ENCODE results near the gene PRPF8. TPM values are rescaled to one million over a fixed set of nuclear protein-coding genes. Genes with fewer than 3 reads are reported as not detected.
A peak's percentile ranks its signal among the peaks of the same experiment; 100 is the strongest.

The PRPF8 gene
- total RNA-seq, 2 donors from 2014 or later: 332 to 390 TPM

- DNase-seq (no peak), ATAC-seq (replicated peaks in 1 of 2) (no peak)
- Mint-ChIP-seq H3K4me1 (ENCODE audit: low read depth) (peaks cover 26% of the 10 kb centered on the region), H3K4me3 (no peak overlapping the region), H3K27ac (no peak overlapping the region), H3K27me3 (ENCODE audit: low read depth) (no peaks in the 10 kb centered on the region), H3K9me3 (no peaks in the 10 kb centered on the region), H3K36me3 (ENCODE audit: insufficient read depth in 2 of 2) (no peaks in the 10 kb centered on the region)
These were observed 43.6 kb downstream of the PRPF8 start for GRCh38 chr17:1641065-1641403.

- Mint-ChIP-seq H3K27me3 (ENCODE audit: low read depth) (no peaks in the 10 kb centered on the region), H3K36me3 (ENCODE audit: insufficient read depth in 2 of 2) (no peaks in the 10 kb centered on the region), H3K9me3 (no peaks in the 10 kb centered on the region), H3K4me1 (ENCODE audit: low read depth) (peaks cover 20% of the 10 kb centered on the region), H3K27ac (no peak overlapping the region), H3K4me3 (no peak overlapping the region)
- DNase-seq (no peak), ATAC-seq (replicated peaks in 1 of 2) (no peak)
These were observed 44.2 kb downstream of the PRPF8 start for GRCh38 chr17:1640329-1641064.

GRCh38 chr17:1639549-1640180 is 45.0 kb downstream of the PRPF8 start:
- H3K36me3 Mint-ChIP-seq (ENCODE audit: insufficient read depth in 2 of 2): no peaks in the 10 kb centered on the region
- no peak overlapping the region for H3K4me3 Mint-ChIP-seq
- no peaks in the 10 kb centered on the region for H3K9me3 Mint-ChIP-seq
- ATAC-seq (replicated peaks in 1 of 2) (no peak), DNase-seq (no peak)
- no peaks in the 10 kb centered on the region for H3K27me3 Mint-ChIP-seq (ENCODE audit: low read depth)
- no peak overlapping the region for H3K27ac Mint-ChIP-seq
- peaks cover 12% of the 10 kb centered on the region for H3K4me1 Mint-ChIP-seq (ENCODE audit: low read depth)

GRCh38 chr17:1638624-1639300 is 45.9 kb downstream of the PRPF8 start:
- Mint-ChIP-seq H3K9me3 (no peaks in the 10 kb centered on the region), H3K4me3 (no peak overlapping the region), H3K36me3 (ENCODE audit: insufficient read depth in 2 of 2) (no peaks in the 10 kb centered on the region), H3K27ac (no peak overlapping the region), H3K27me3 (ENCODE audit: low read depth) (no peaks in the 10 kb centered on the region), H3K4me1 (ENCODE audit: low read depth) (peaks cover 3% of the 10 kb centered on the region)
- ATAC-seq (replicated peaks in 1 of 2) (no peak), DNase-seq (no peak)

GRCh38 chr17:1638171-1638590 is 46.5 kb downstream of the PRPF8 start:
- Mint-ChIP-seq H3K9me3 (no peaks in the 10 kb centered on the region), H3K4me3 (no peak overlapping the region), H3K27me3 (ENCODE audit: low read depth) (no peaks in the 10 kb centered on the region), H3K4me1 (ENCODE audit: low read depth) (peaks cover 3% of the 10 kb centered on the region), H3K36me3 (ENCODE audit: insufficient read depth in 2 of 2) (no peaks in the 10 kb centered on the region), H3K27ac (no peak overlapping the region)
- DNase-seq (no peak), ATAC-seq (replicated peaks in 1 of 2) (no peak)

- peaks cover 2% of the 10 kb centered on the region for H3K27me3 Mint-ChIP-seq (ENCODE audit: low read depth)
- no peak overlapping the region for H3K4me3 Mint-ChIP-seq
- no peak overlapping the region for H3K27ac Mint-ChIP-seq
- no peaks in the 10 kb centered on the region for H3K9me3 Mint-ChIP-seq
- no peak for ATAC-seq (replicated peaks in 1 of 2)
- DNase-seq: no peak
- no peaks in the 10 kb centered on the region for H3K36me3 Mint-ChIP-seq (ENCODE audit: insufficient read depth in 2 of 2)
- H3K4me1 Mint-ChIP-seq (ENCODE audit: low read depth): peaks cover 3% of the 10 kb centered on the region
These were observed 47.9 kb downstream of the PRPF8 start for GRCh38 chr17:1636732-1637285.

GRCh38 chr17:1635675-1636465 is 48.8 kb downstream of the PRPF8 start:
- DNase-seq (no peak), ATAC-seq (replicated peaks in 1 of 2) (no peak)
- Mint-ChIP-seq H3K4me3 (no peak overlapping the region), H3K36me3 (ENCODE audit: insufficient read depth in 2 of 2) (no peaks in the 10 kb centered on the region), H3K27ac (no peak overlapping the region), H3K27me3 (ENCODE audit: low read depth) (peaks cover 8% of the 10 kb centered on the region), H3K4me1 (ENCODE audit: low read depth) (peaks cover 2% of the 10 kb centered on the region), H3K9me3 (no peaks in the 10 kb centered on the region)

GRCh38 chr17:1634841-1635650 is 49.6 kb downstream of the PRPF8 start:
- no peaks in the 10 kb centered on the region for H3K36me3 Mint-ChIP-seq (ENCODE audit: insufficient read depth in 2 of 2)
- peaks cover 10% of the 10 kb centered on the region for H3K4me1 Mint-ChIP-seq (ENCODE audit: low read depth)
- no peak overlapping the region for H3K4me3 Mint-ChIP-seq
- no peak for ATAC-seq (replicated peaks in 1 of 2)
- H3K27me3 Mint-ChIP-seq (ENCODE audit: low read depth): peaks cover 16% of the 10 kb centered on the region
- DNase-seq: no peak
- H3K9me3 Mint-ChIP-seq: no peaks in the 10 kb centered on the region
- no peak overlapping the region for H3K27ac Mint-ChIP-seq

GRCh38 chr17:1630662-1631061 is 54.0 kb downstream of the PRPF8 start:
- Mint-ChIP-seq H3K9me3 (no peaks in the 10 kb centered on the region), H3K4me3 (peak overlapping the region; percentile 67 to 98), H3K27me3 (ENCODE audit: low read depth) (peaks cover 35% of the 10 kb centered on the region), H3K27ac (no peak overlapping the region), H3K36me3 (ENCODE audit: insufficient read depth in 2 of 2) (peaks cover 0 to 2% of the 10 kb centered on the region in 2 donors), H3K4me1 (ENCODE audit: low read depth) (peaks cover 27% of the 10 kb centered on the region)
- DNase-seq (no peak), ATAC-seq (replicated peaks in 1 of 2) (no peak)

GRCh38 chr17:1629504-1630310 is 55.0 kb downstream of the PRPF8 start:
- peak overlapping the region; percentile 67 to 98 for H3K4me3 Mint-ChIP-seq
- H3K9me3 Mint-ChIP-seq: no peaks in the 10 kb centered on the region
- no peak overlapping the region for H3K27ac Mint-ChIP-seq
- peaks cover 0 to 2% of the 10 kb centered on the region in 2 donors for H3K36me3 Mint-ChIP-seq (ENCODE audit: insufficient read depth in 2 of 2)
- H3K27me3 Mint-ChIP-seq (ENCODE audit: low read depth): peaks cover 38% of the 10 kb centered on the region
- peak; percentile 44 to 52 for ATAC-seq (replicated peaks in 1 of 2)
- peaks cover 27% of the 10 kb centered on the region for H3K4me1 Mint-ChIP-seq (ENCODE audit: low read depth)
- peak; percentile 89 to 90 for DNase-seq

- no peaks in the 10 kb centered on the region for H3K9me3 Mint-ChIP-seq
- peak overlapping the region; percentile 97 to 98 for H3K4me3 Mint-ChIP-seq
- ATAC-seq (replicated peaks in 1 of 2) (peak; percentile 83 to 85), DNase-seq (peak; percentile 87 to 90)
- H3K27ac Mint-ChIP-seq: peak overlapping the region; percentile 41
- H3K36me3 Mint-ChIP-seq (ENCODE audit: insufficient read depth in 2 of 2): peaks cover 0 to 2% of the 10 kb centered on the region in 2 donors
- H3K27me3 Mint-ChIP-seq (ENCODE audit: low read depth): peaks cover 38% of the 10 kb centered on the region
- peaks cover 27% of the 10 kb centered on the region for H3K4me1 Mint-ChIP-seq (ENCODE audit: low read depth)
These were observed 55.7 kb downstream of the PRPF8 start for GRCh38 chr17:1628856-1629503.
